Measurements from ENCODE around the gene PIK3IP1. TPM values are rescaled to one million over a fixed set of nuclear protein-coding genes. Genes with fewer than 3 reads are reported as not detected.

Gene PIK3IP1
- 26.4 and 32.0 TPM in 2 replicates for total RNA-seq

GRCh38 chr22:31292236-31292989 lies at the start of gene PIK3IP1:
Gene PIK3IP1 (minus strand): TSS chr22:31292488. CDS start chr22:31292344, 144 bp downstream.

Other genes starting within 250 kb of the PIK3IP1 start
- gene SMTN, start 211.2 kb downstream of the PIK3IP1 start, total RNA-seq = 235 and 344 TPM in 2 replicates
- 300 and 301 TPM in 2 replicates for gene SELENOM, start 184.9 kb downstream of the PIK3IP1 start, total RNA-seq
- 0.18 and 0.86 TPM in 2 replicates for gene INPP5J, start 169.5 kb downstream of the PIK3IP1 start, total RNA-seq
- gene PLA2G3, start 152.0 kb downstream of the PIK3IP1 start, total RNA-seq = 0.86 and 1.1 TPM in 2 replicates
- gene RNF185, start 132.3 kb downstream of the PIK3IP1 start, total RNA-seq = 22.8 and 23.4 TPM in 2 replicates
- 20.8 and 24.1 TPM in 2 replicates for gene LIMK2, start 80.2 kb downstream of the PIK3IP1 start, total RNA-seq
- gene PATZ1, start 53.9 kb upstream of the PIK3IP1 start, total RNA-seq = 11.0 and 13.5 TPM in 2 replicates
- 91.3 and 98.6 TPM in 2 replicates for gene DRG1, start 107.1 kb upstream of the PIK3IP1 start, total RNA-seq
- 7.2 and 11.9 TPM in 2 replicates for gene EIF4ENIF1, start 197.4 kb upstream of the PIK3IP1 start, total RNA-seq
- 28.0 and 30.3 TPM in 2 replicates for gene SFI1, start 204.0 kb upstream of the PIK3IP1 start, total RNA-seq

All from myometrial cell (primary cell).